ENCODE measurements around the gene NCK2.

NCK2 gene

DNA sequence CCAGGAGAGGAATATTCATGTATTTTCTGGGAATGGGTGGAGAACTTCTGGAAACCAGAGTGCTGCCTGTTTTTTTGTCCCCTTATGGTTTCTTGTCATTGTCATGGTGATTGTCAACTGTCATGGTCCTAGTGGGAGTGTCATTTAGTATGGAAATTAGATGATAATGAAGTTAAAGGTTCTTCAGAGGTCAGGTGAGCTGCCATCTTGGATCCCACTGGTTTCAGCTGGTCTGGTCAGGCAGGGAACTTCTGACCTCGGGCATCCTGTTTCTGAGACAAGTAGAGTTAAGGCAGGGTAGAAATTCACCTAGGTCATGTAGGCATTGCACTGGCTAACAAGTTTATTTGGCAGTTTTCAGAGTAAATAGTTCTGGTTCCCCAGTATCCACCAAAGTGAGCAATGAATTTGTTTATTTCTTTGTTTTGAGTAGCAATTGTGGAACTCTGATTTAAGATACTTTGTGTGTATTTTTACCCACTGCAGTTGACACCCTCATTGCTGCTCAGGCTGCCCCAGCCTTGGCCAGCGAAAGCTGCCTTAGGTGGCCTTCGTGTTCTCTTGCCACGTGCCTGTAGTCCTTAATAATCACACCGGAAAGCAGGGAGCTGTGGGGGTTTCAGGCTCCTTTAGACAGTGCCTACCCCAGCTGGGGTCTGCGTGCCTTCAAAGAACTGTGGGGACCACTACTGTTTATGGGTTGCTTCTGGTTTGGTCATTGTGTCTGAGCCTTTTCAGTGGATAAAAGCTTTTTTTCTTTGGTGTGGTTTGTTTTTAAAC lies 48.7 kb downstream of the NCK2 start:
- peaks cover 16% of the 10 kb centered on the region for H3K4me1 ChIP-seq (ENCODE audit: control insufficient read depth, insufficient read depth, low read length)
- no peak overlapping the region for H3K4me3 ChIP-seq (ENCODE audit: low read length)
- H3K27me3 ChIP-seq (ENCODE audit: control insufficient read depth, insufficient read depth, low read length) = no peaks in the 10 kb centered on the region
- H3K27ac ChIP-seq (ENCODE audit: low read depth, low read length) = no peak overlapping the region
- H3K9ac ChIP-seq (ENCODE audit: low read length) = no peak overlapping the region
- H3K36me3 ChIP-seq (ENCODE audit: control insufficient read depth, insufficient read depth, low read length) = no peaks in the 10 kb centered on the region

DNA sequence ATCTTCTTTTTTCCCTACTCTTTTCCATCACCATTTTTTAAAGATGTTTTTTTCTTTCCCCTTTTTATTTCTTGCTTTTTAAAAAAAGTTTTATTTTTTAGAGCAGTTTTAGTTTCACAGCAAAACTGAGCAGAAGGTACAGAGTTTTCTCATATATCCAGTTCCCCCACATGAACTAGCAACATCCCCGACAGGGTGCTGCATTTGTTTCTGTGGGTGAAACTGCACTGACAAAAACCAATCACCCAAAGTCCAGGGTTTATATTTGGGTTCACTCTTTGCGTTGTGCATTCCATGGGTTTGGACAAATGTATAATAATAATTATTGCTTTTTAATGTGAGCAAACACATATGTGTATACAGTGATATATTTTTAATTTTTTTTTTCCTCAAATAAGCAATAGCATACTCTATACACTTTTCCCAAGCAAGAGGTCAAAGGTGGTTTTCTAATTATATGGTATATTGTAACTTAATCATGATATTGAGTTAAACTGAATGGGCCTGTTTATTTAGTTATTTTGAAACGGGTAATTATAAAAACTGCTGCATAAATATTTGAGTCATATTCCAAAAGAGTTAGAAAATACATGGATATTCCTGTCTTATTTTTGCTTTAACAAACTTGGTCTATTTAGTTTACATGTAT lies 50.3 kb downstream of the NCK2 start:
- H3K4me3 ChIP-seq (ENCODE audit: low read length) = no peak overlapping the region
- H3K27ac ChIP-seq (ENCODE audit: low read depth, low read length) = no peak overlapping the region
- peaks cover 18% of the 10 kb centered on the region for H3K4me1 ChIP-seq (ENCODE audit: control insufficient read depth, insufficient read depth, low read length)
- H3K27me3 ChIP-seq (ENCODE audit: control insufficient read depth, insufficient read depth, low read length) = no peaks in the 10 kb centered on the region
- no peaks in the 10 kb centered on the region for H3K36me3 ChIP-seq (ENCODE audit: control insufficient read depth, insufficient read depth, low read length)
- no peak overlapping the region for H3K9ac ChIP-seq (ENCODE audit: low read length)

DNA sequence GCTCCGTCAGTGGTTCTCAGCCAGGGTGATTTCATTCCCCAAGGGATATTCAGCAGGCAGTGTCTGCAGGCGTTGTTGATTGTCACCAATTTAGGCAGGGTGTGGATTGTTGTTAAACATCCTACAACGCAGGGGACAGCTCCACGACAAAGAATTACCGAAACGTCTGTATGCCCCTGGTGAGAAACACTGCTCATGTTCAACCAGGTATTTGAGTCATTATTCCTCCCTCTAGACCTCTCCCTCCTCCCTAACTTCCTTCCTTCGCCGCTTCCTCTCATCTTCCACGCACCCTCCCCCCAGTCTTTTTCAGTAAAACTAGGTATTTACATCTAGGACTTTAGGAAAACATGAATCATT lies 50.8 kb downstream of the NCK2 start:
- Histone ChIP-seq H3K4me3 (ENCODE audit: low read length) (no peak overlapping the region), H3K27me3 (ENCODE audit: control insufficient read depth, insufficient read depth, low read length) (no peaks in the 10 kb centered on the region), H3K4me1 (ENCODE audit: control insufficient read depth, insufficient read depth, low read length) (peaks cover 14% of the 10 kb centered on the region), H3K27ac (ENCODE audit: low read depth, low read length) (no peak overlapping the region), H3K36me3 (ENCODE audit: control insufficient read depth, insufficient read depth, low read length) (no peaks in the 10 kb centered on the region), H3K9ac (ENCODE audit: low read length) (no peak overlapping the region)

DNA sequence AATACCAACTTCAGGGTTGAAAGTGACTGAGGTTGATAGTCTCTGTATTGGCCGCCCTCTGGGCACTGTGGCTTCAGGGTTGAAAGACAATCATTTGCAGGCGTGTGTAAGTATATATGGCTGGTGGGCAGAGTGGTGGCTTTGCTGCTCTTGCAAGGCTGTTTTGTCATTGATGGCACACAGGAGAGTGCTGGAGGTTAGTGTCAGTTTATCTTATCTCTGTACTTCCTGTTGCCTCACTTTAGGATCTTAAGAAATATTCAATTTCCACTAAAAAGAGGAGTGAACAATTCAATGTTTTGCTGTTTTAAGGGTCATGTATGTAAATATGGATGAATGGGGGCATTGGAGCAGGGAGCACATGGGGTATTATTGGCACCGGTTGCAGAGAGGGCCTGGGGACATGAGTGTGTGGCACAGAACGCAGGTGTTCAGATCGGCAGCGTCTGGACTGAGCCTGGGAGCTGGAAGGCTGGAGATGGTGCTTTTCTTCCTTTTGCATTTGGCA lies 51.5 kb downstream of the NCK2 start:
- Histone ChIP-seq H3K27ac (ENCODE audit: low read depth, low read length) (no peak overlapping the region), H3K27me3 (ENCODE audit: control insufficient read depth, insufficient read depth, low read length) (no peaks in the 10 kb centered on the region), H3K9ac (ENCODE audit: low read length) (no peak overlapping the region), H3K36me3 (ENCODE audit: control insufficient read depth, insufficient read depth, low read length) (no peaks in the 10 kb centered on the region), H3K4me1 (ENCODE audit: control insufficient read depth, insufficient read depth, low read length) (peaks cover 14% of the 10 kb centered on the region), H3K4me3 (ENCODE audit: low read length) (no peak overlapping the region)

DNA sequence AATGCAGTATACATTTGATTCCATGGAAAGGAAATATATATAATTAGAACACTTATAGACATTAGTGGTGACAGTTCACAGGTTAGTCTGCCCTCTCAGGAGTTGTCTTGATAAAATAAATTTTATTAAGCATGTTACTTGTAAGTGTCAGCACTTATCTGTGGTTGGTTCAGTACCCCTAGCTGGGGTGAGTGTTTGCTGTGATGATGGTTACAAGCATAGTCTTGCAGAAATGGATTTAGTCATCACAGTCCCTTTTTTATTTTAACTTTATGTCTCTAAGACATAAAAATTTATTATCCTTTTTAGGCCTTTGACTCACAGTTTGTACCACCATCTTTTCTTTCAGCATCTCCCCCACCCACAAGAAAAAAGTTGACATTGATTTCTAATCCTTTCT lies 52.1 kb downstream of the NCK2 start:
- Histone ChIP-seq H3K9ac (ENCODE audit: low read length) (no peak overlapping the region), H3K27ac (ENCODE audit: low read depth, low read length) (no peak overlapping the region), H3K4me3 (ENCODE audit: low read length) (no peak overlapping the region), H3K27me3 (ENCODE audit: control insufficient read depth, insufficient read depth, low read length) (no peaks in the 10 kb centered on the region), H3K36me3 (ENCODE audit: control insufficient read depth, insufficient read depth, low read length) (no peaks in the 10 kb centered on the region), H3K4me1 (ENCODE audit: control insufficient read depth, insufficient read depth, low read length) (peaks cover 14% of the 10 kb centered on the region)

DNA sequence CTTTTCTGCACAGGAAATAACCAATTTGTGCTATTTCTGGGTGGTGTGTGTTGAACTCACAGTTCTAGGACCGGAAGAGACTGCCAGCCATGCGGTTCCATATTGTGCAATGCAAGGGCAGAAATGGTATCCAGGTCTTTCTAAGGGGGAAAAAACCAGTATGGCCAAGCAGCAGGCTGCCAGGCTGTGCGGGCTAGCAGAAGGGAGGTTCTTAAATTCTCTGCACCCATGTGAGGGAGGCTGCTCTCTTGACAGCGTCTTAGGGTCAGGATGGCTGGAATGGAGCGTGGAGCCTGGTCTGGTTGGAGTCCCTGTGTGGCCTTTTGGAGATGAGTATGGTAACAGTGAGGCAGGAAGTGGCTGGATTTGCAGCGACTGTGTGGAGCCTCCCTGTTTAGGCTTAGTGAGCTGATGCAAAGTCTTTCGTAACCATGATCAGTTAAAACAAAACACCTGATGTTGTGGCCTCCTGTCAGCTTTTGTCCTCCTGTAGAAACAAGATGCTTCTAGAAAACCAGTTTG lies 52.6 kb downstream of the NCK2 start:
- peaks cover 14% of the 10 kb centered on the region for H3K4me1 ChIP-seq (ENCODE audit: control insufficient read depth, insufficient read depth, low read length)
- peak overlapping the region; percentile 25 for H3K4me3 ChIP-seq (ENCODE audit: low read length)
- H3K9ac ChIP-seq (ENCODE audit: low read length) = no peak overlapping the region
- H3K27me3 ChIP-seq (ENCODE audit: control insufficient read depth, insufficient read depth, low read length) = no peaks in the 10 kb centered on the region
- no peak overlapping the region for H3K27ac ChIP-seq (ENCODE audit: low read depth, low read length)
- H3K36me3 ChIP-seq (ENCODE audit: control insufficient read depth, insufficient read depth, low read length) = no peaks in the 10 kb centered on the region

DNA sequence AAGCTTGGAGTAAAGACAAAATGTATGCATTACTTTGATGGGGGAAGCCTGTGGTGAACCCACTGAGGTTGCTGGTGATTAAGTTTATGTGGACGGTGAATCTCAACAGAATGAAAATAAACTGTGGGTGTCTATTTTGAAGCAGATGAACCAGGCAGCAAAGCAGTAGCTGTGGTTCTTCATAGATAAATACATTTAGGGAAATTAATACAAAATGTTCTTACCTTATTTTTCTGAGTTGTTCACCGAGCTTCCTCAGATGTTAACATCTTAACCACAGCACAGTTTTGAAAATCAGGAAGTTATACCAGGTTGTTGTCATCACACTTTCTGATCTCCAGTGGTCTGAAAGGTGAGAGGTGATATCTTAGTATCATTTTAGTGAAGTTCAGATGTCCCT lies 53.9 kb downstream of the NCK2 start:
- Histone ChIP-seq H3K36me3 (ENCODE audit: control insufficient read depth, insufficient read depth, low read length) (no peaks in the 10 kb centered on the region), H3K4me3 (ENCODE audit: low read length) (no peak overlapping the region), H3K9ac (ENCODE audit: low read length) (no peak overlapping the region), H3K4me1 (ENCODE audit: control insufficient read depth, insufficient read depth, low read length) (peaks cover 14% of the 10 kb centered on the region), H3K27me3 (ENCODE audit: control insufficient read depth, insufficient read depth, low read length) (no peaks in the 10 kb centered on the region), H3K27ac (ENCODE audit: low read depth, low read length) (no peak overlapping the region)

DNA sequence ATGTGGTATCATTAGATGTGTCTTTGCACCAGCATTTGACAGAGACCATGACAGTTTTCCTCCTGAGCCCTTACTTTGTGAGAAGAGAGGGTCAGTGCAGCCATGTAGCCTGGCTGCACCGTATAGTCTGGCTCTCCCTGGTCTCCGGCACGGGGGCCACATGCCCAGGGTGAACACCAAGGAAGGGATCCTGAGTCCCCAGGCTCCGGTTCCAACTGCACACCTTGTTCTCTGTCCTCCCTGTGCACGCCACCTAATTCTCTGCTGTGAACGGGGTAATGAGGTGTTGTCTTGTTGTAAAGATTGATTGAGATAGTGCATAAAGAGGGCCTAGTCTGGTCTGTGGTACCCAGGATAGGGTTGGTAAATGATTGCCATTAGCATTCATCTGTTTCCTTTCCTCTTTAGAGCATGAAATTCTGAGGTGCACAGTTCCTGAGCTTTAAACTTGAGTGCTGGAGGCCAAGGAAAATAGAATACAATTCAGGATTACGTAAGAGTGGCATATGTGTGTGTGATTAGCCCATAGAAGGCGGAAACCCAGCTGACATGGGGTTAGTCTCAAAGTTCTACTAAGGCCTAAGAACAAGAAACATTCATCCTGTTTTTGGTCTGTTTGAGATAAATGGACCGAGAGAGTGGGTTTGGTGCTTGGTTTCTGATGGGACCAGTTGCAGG lies 55.5 kb downstream of the NCK2 start:
- Histone ChIP-seq H3K27ac (ENCODE audit: low read depth, low read length) (no peak overlapping the region), H3K9ac (ENCODE audit: low read length) (no peak overlapping the region), H3K36me3 (ENCODE audit: control insufficient read depth, insufficient read depth, low read length) (no peaks in the 10 kb centered on the region), H3K4me3 (ENCODE audit: low read length) (no peak overlapping the region), H3K27me3 (ENCODE audit: control insufficient read depth, insufficient read depth, low read length) (no peaks in the 10 kb centered on the region), H3K4me1 (ENCODE audit: control insufficient read depth, insufficient read depth, low read length) (peaks cover 14% of the 10 kb centered on the region)

DNA sequence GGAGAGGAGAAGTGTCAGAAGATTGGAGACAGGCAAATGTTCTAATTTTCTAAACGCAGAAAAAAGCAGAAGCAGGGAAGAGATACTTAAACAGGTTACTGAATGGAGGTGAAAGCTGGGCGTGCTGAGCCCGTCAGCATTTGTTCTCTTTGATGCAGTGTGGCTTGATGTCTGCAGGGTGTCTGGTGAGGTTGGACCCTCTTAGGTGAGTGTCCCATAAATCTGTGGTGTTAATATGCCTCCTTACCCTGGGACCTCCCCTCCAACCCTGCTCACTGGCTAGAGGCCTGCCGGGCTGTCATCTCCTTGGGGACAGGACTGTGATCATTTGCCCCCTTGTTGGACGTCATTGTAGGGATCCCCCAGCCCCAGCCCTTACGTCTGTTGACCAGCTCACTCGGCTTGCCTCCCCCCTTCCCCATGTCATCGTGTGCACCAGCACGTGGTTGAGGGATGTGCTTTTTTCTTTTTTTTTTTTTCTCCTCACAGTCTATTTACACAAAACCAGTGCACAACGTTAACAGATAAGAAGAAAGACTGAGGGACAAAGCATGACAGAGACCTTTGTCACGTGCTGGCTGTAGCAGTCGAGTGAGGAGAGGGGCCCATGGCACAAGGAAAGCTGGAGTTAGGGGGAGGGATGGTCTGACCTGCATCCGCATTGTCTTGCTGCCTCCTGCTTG lies 56.4 kb downstream of the NCK2 start:
- H3K4me1 ChIP-seq (ENCODE audit: control insufficient read depth, insufficient read depth, low read length) = peaks cover 11% of the 10 kb centered on the region
- no peak overlapping the region for H3K27ac ChIP-seq (ENCODE audit: low read depth, low read length)
- H3K36me3 ChIP-seq (ENCODE audit: control insufficient read depth, insufficient read depth, low read length) = no peaks in the 10 kb centered on the region
- no peaks in the 10 kb centered on the region for H3K27me3 ChIP-seq (ENCODE audit: control insufficient read depth, insufficient read depth, low read length)
- H3K4me3 ChIP-seq (ENCODE audit: low read length) = no peak overlapping the region
- no peak overlapping the region for H3K9ac ChIP-seq (ENCODE audit: low read length)

DNA sequence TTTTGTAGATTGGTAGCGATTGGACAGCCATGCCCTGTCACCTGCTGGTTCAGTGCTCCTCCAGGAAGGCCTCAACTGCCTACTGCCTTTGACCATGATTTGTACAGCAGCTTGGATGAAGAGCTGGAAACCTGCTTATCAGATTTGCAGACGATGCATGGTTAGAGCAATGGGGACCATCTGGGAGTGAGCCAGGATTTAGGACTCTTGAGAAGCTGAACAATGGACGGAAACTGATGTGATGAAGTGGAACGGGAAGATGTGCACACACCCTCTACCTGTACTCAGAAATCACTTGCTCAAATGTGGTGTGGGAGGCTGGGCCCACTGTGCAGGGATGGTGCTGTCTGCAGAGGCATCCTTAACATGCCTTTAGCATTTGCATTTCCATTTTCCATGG lies 57.2 kb downstream of the NCK2 start:
- no peak overlapping the region for H3K9ac ChIP-seq (ENCODE audit: low read length)
- peaks cover 11% of the 10 kb centered on the region for H3K4me1 ChIP-seq (ENCODE audit: control insufficient read depth, insufficient read depth, low read length)
- no peak overlapping the region for H3K4me3 ChIP-seq (ENCODE audit: low read length)
- no peaks in the 10 kb centered on the region for H3K27me3 ChIP-seq (ENCODE audit: control insufficient read depth, insufficient read depth, low read length)
- no peaks in the 10 kb centered on the region for H3K36me3 ChIP-seq (ENCODE audit: control insufficient read depth, insufficient read depth, low read length)
- no peak overlapping the region for H3K27ac ChIP-seq (ENCODE audit: low read depth, low read length)

DNA sequence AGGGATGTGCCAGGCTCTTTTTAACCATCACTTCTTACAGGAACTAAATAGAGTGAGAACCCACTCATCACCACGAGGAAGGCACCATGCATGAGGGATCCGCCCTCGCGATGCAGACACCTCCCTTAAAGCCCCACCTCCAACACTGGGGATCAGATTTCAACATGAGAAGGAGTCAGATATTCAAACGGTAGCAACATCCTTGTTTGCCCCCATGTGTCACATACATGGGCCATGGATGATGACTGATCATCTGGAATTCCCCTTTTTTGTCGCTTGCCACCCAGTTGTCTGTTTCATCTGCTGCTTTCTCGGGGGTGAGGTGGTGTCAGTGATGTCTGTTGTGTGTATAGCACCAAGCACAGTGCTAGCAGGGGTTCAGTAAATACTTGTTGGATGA lies 57.9 kb downstream of the NCK2 start:
- H3K27ac ChIP-seq (ENCODE audit: low read depth, low read length) = no peak overlapping the region

DNA sequence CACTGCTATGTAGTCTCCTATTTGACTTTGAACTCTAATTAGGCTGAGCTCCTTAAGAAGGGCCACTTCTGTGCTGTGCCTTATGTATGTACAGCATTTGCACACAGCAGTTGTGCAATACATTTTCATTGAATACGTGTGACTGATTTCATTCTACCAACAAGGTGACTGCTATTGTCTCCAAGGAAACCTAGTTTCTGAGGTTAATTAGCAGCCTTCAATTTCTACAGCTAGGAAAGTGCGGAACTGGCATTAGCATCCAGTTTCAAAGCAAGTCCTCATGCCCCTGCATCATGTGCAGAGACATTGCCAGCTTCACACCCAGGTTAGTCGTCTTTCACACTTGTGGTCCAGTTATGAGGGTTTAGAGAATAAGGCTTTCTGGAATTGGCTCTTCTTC lies 58.6 kb downstream of the NCK2 start:
- Histone ChIP-seq H3K36me3 (ENCODE audit: control insufficient read depth, insufficient read depth, low read length) (no peaks in the 10 kb centered on the region), H3K27ac (ENCODE audit: low read depth, low read length) (no peak overlapping the region), H3K4me3 (ENCODE audit: low read length) (no peak overlapping the region), H3K4me1 (ENCODE audit: control insufficient read depth, insufficient read depth, low read length) (peaks cover 3% of the 10 kb centered on the region), H3K27me3 (ENCODE audit: control insufficient read depth, insufficient read depth, low read length) (no peaks in the 10 kb centered on the region), H3K9ac (ENCODE audit: low read length) (no peak overlapping the region)

More for the DNA sequence above, 57.9 kb downstream of the NCK2 start:
- Histone ChIP-seq H3K36me3 (ENCODE audit: control insufficient read depth, insufficient read depth, low read length) (no peaks in the 10 kb centered on the region), H3K4me1 (ENCODE audit: control insufficient read depth, insufficient read depth, low read length) (peaks cover 4% of the 10 kb centered on the region), H3K9ac (ENCODE audit: low read length) (no peak overlapping the region), H3K27me3 (ENCODE audit: control insufficient read depth, insufficient read depth, low read length) (no peaks in the 10 kb centered on the region), H3K4me3 (ENCODE audit: low read length) (no peak overlapping the region)

Measured in rectal smooth muscle tissue (tissue), 1 donor.